NCI-H524 treated with DMSO at 0.1 percent for 48 hours (cell line): ENCODE results near the gene TRIO.

Experiments used
- DNase-seq: peaks from one replicate; lab custom pipeline; 2025; lab: John Stamatoyannopoulos, UW

TRIO gene

GRCh38 chr5:14486996-14487896 is 344.1 kb downstream of the TRIO start:
- no peak for DNase-seq

DNA sequence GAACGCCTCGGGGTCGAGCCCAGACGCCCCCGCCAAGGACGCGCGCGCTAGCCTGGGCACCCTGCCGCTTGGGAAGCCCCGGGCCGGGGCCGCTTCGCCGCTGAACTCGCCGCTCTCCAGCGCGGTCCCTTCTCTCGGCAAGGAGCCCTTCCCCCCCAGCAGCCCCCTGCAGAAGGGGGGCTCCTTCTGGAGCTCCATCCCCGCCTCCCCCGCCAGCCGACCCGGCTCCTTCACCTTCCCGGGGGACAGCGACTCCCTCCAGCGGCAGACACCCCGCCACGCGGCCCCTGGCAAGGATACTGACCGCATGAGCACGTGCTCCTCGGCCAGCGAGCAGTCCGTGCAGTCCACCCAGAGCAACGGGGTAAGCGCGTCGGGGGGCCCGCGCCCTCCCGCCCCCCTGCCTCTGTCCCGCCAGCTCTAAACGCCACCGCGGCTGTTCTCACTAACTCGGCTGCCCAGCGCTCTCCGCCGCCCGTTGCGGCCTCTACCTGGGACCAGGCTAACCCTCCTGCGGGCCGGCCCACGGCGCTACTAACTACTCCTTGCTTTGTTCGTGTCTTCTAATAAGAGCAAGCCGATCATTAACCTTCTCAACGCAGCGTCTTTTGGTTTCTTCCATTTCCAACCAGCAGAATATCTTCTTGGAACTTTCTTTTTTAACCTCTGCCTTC is 344.9 kb downstream of the TRIO start:
- DNase-seq = no peak

DNA sequence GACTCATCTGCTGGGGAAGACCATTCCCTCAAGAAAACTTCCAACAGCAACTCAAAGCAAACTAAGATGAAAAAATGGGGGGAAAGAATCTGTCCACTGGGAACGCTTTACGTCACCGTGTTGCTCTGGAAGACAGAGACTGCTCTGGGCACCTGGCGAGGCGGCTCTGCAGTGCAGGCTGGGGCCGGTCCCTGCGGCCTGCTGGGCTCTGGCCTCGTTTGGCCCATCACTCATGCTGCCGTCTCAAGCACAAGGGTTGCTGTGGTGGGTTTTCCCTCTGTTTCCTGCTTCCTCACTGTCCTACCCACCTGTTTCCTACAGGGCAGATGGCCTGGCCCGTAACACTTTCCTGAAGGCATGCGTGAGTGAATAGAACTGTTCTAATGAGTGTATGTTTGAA is 345.6 kb downstream of the TRIO start:
- DNase-seq = no peak

GRCh38 chr5:14489643-14490042 is 346.5 kb downstream of the TRIO start:
- DNase-seq = no peak

DNA sequence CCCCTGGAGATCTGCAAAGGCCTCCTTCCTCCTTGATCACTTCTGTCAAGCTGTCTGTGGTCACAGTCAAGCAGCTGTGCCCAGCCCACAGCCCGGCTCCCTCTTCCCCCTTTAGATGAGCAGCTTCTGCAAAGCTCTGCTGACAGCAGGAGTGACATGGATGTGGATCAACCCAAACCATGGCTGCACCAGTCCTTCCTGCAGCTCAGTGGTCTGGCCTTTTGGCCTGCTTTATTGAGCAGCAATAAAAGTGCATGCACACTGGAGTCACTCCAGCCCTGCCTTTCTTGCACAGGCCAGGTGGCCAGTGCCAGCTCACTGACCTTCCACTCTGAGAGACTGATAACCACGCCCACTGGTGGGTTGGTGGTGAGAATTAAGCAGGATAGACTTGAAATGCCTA is 347.2 kb downstream of the TRIO start:
- no peak for DNase-seq

- DNase-seq = no peak
These were observed 348.1 kb downstream of the TRIO start for GRCh38 chr5:14491015-14491915.

DNA sequence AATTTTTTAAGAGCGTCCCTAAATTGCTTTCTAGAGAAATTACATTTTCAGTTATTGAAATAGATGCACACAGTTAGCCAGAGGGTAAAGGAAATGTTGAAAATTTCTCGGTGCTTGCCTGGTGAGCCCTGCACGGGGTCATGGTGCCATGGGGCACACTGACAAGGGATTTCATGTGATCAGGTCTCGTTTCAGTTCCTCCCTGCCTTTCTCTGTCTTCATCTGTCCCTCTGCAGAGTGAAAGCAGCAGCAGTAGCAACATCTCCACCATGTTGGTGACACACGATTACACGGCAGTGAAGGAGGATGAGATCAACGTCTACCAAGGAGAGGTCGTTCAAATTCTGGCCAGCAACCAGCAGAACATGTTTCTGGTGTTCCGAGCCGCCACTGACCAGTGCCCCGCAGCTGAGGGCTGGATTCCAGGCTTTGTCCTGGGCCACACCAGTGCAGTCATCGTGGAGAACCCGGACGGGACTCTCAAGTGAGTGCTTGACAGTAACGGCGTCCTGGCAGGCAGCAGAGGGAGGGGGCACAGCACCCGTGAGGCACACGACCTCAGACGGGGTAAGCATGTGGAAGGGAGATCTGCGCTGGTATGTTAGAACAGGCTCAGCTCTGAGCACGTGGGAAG is 349.3 kb downstream of the TRIO start:
- no peak for DNase-seq

DNA sequence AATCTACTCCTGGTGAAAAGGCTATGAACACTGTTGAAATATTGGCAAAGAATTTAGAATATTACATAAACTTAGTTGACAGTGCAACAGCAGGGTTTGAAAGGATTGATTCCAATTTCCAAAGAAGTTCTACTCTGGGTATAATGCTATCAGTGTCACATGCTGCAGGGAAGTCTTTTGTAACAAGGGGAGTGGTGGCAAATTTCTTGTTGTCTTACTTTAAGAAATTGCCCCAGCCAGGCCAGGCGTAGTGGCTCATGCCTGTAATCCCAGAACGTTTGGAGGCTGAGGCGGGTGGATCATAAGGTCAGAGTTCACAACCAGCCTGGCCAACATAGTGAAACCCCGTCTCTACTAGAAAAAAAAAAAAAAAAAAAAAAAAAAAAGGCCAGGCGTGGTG is 352.2 kb downstream of the TRIO start:
- DNase-seq = no peak

DNA sequence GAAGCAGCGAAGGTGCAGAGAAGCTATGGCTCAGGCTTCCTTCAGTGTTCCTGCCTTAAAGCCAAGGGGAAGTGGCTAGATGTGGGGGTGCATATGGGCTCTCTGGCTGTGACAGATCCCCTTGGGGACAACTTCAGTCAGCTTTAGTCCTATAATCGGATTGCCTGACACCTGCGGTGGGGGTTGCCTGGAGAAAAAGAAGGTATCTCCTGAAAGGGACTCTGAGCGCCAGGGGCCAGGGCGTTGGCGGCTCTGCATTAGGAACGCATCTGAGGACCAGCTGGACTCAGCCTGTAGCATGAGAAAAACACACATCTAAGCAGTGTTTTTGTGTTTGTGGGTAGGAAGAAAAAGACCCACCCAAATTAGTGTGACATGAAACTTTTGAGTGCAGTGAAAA is 354.2 kb downstream of the TRIO start:
- DNase-seq = peak; percentile 68

DNA sequence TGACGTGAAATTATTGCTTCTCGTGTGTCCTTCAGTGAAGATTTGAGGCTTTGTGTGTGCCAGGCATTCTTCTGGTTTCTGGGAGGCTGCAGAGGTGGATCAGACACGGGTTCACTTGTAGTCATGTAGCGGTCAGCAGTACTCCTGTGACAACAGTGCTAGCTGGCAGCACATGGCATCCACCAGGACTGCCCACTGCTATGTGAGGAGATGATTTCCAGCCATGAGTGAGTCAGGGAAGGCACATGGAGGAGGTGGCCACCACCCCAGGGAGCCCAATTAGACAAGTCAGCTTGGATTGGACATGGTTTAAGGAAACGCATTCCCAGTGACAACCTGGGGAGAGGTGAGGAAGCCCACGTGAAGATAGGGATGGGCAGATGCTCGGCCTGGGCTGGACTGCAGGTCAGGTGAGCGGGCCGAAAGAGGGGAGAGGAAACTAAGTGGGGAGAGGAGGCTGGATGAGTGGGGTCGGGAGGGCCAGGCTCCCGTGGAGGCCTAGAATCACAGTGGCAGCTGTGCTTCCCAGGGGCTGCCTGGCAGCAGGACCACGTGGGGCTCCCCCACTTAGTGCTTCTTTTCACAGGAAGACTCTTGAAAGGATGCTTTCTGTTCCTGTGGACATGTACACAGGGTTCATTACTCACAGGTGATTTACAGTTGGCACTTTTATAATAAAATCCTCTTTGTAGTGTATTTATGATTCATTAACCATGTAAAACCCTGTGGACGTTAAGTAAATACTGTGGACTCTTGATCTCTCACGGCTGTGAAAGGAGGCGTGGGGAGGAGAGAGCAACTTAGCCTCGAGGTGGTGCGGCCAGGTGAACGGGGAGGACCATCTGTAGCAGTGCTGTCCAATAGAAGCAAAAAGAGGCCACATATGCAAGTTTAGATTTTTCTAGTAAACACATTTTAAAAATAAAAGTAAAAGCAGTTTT is 358.5 kb downstream of the TRIO start:
- DNase-seq = no peak

- DNase-seq = no peak
These were observed 359.1 kb downstream of the TRIO start for GRCh38 chr5:14502294-14502690.

DNA sequence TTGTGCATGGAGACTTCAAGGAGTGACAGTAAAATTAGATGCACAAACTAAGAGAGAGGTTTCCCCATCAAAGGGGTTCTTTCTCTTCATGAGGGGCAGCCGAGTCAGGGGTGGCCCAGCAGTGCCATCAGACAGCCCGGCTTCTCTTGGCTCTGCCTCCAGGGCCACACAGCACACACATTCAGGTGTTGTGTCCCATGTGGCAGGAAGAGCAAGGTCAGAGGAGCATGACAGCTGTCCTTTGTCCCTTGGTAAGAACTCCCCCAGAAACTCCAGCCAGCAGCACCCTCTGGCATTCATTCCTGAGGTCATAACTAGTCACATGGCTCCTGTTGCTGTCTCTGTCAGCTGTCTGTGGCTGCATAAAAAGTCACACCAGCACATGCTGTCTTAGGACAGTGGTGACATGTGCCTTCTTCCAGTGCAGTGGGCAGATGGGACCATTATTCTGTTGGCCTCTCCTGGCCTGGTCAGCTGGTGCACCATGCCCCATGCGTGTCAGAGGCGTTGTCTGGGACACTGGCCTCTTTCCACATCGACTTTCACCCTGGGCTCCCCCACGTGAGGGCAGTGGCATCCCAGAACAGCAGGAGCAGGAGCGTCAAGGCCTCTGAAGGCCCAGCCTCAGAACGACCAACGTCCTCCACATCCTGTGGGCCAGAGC is 360.0 kb downstream of the TRIO start:
- DNase-seq = no peak

GRCh38 chr5:14503681-14504331 is 360.7 kb downstream of the TRIO start:
- no peak for DNase-seq

DNA sequence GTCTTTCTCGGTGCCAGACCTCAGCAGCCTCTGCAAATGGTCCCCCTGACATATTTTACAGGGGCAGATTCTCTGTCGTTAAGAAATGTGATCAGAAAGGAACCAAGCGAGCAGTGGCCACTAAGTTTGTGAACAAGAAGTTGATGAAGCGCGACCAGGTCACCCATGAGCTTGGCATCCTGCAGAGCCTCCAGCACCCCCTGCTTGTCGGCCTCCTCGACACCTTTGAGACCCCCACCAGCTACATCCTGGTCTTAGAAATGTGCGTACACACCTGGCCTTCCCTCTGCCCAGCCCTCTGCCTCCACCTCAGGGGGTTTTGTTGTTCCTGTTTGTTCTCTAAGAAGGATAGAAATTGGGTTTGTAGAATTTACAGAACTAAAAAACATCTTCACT is 361.2 kb downstream of the TRIO start:
- no peak for DNase-seq

- DNase-seq = no peak
These were observed 361.7 kb downstream of the TRIO start for GRCh38 chr5:14504816-14505215.

DNA sequence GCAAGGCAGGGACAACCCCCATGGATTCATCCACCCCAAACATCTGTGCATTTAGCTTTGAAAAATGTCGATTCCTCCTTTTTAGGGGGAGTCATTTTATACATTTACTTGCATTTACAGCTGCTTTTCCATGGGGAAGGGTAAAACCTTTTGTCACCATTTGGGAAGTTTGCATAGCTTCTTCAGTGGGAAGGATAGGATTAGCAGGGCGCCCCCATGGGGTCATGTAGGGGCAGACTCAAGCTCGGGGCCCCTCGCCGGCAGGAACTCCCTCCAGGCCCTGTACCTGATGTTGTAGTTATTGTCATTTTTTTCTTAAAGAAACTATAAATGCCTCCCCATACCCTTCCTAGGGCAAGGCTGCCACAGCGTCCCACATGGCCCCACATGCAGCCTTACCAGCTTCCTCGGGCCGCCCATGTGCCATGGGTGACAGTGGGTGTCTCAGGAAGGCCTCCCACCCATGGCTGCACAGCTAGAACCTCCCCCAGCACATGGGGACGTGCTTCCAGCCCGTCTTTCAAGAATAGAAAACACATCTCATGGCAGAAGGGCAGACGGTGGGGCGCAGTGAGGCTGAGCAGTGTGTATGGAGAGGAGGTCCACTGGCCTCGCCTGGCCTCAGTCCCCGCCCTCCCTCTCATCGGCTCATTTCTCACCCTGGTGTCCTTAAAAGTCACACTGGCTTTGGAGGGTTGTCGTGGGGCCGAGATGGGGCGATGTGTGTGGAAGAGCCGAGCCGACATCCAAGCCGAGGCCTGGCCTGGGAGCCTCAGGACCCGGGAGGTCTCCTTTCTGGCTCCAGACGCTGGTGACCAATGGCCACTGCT is 362.4 kb downstream of the TRIO start:
- DNase-seq = no peak

DNA sequence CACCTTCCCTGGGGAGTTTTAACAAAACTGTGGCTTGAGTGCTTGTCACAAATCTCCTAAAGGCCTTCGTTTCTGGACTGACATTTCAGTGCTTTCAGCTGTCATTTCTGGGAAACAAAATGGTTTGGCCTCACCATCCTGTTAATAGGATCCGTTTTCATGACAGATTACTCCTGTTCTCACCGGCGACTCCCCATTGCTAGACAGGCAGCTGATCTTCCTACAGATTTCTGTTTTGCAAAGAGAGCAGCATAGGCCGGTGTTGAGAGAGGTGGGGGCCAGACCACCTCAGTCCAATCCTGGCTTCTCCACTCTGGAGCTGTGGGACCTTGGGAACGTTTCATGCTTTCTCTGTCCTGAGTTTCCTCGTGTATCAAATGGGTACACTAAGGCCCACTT is 363.0 kb downstream of the TRIO start:
- DNase-seq = no peak

DNA sequence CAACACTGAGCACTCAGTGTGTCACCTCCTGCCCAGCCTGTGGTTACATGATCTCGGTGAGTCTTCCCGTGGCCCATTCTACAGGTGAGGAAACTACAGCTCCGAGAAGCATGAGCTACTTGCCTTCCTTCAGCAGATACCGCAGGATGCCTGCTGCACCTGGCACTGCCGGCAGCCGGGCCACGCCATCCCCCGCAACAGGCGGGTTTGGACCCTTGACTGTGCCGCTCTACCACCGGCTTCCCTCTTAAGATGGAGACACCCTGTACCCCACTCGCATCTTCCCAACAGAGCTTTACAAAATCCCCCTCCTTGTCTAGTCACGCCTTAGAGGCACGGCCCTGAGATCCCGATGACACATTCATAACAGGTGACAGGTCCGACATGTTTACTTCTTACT is 363.5 kb downstream of the TRIO start:
- no peak for DNase-seq
